Neural progenitor cell (in vitro differentiated cells): ENCODE results near the gene MEPCE. TPM values are rescaled to one million over a fixed set of nuclear protein-coding genes. Genes with fewer than 3 reads are reported as not detected.
A peak's percentile ranks its signal among the peaks of the same experiment; 100 is the strongest.

ENCODE experiments used
- DNase-seq: peaks from one replicate; pipeline ENCODE4 v3.0.0-alpha.2; 2016; ENCODE audit warnings: low spot score
- H2AFZ ChIP-seq: fragments of 200-600 bp; sonication (generic); replicated peaks from 2 replicates; pipeline ENCODE4 v1.6.1; 2016; ENCODE audit warnings: antibody characterized with exemption
- H3F3A ChIP-seq: fragments of 200-600 bp; sonication (generic); 2 replicates; pipeline ENCODE4 v1.6.1; 2016; ENCODE audit warnings: antibody characterized with exemption, low read depth
- H3K27ac ChIP-seq: fragments of 200-600 bp; sonication (generic); 2 replicates; pipeline ENCODE4 v1.5.1; 2016; ENCODE audit warnings: mild to moderate bottlenecking
- H3K27me3 ChIP-seq: fragments of 200-600 bp; sonication (generic); 2 replicates; pipeline ENCODE4 v1.6.1; 2016; ENCODE audit warnings: mild to moderate bottlenecking, moderate library complexity
- H3K36me3 ChIP-seq: fragments of 200-600 bp; sonication (generic); 2 replicates; pipeline ENCODE4 v1.5.1; 2016
- H3K4me1 ChIP-seq: fragments of 200-600 bp; sonication (generic); 2 replicates; pipeline ENCODE4 v1.6.1; 2016; ENCODE audit warnings: mixed run types
- H3K4me2 ChIP-seq: fragments of 200-600 bp; sonication (generic); 2 replicates; pipeline ENCODE4 v1.6.1; 2016
- H3K4me3 ChIP-seq: fragments of 200-600 bp; sonication (generic); 2 replicates; pipeline ENCODE4 v1.5.1; 2016
- H3K79me2 ChIP-seq: fragments of 200-600 bp; sonication (generic); 2 replicates; pipeline ENCODE4 v1.6.1; 2016; ENCODE audit warnings: low read depth
- H3K9ac ChIP-seq: fragments of 200-600 bp; sonication (generic); 2 replicates; pipeline ENCODE4 v1.6.1; 2016
- H3K9me3 ChIP-seq: fragments of 200-600 bp; sonication (generic); 2 replicates; pipeline ENCODE4 v1.5.1; 2016; ENCODE audit warnings: low read depth
- H4K20me1 ChIP-seq: fragments of 200-600 bp; sonication (generic); 2 replicates; pipeline ENCODE4 v1.6.1; 2016; ENCODE audit warnings: low read depth
- H3K27ac Mint-ChIP-seq: 3 replicates; pipeline ENCODE4 v1.8.0; 2021; ENCODE audit warnings: mixed read lengths
- H3K27me3 Mint-ChIP-seq: 2 replicates; pipeline ENCODE4 v1.8.0; 2022; ENCODE audit warnings: low read depth, mild to moderate bottlenecking, inconsistent platforms, moderate library complexity, mixed read lengths; ENCODE audit not compliant: insufficient read depth
- H3K36me3 Mint-ChIP-seq: 3 replicates; pipeline ENCODE4 v1.8.0; 2021; ENCODE audit warnings: mixed read lengths
- H3K4me1 Mint-ChIP-seq: 3 replicates; pipeline ENCODE4 v1.8.0; 2021; ENCODE audit warnings: mixed read lengths
- H3K4me3 Mint-ChIP-seq: 3 replicates; pipeline ENCODE4 v1.8.0; 2021; ENCODE audit warnings: mild to moderate bottlenecking, moderate library complexity, mixed read lengths
- H3K9me3 Mint-ChIP-seq: 3 replicates; pipeline ENCODE4 v1.8.0; 2020; ENCODE audit warnings: mixed read lengths
- EZH2 ChIP-seq: fragments of 200-600 bp; sonication (generic); IDR thresholded peaks from 2 replicates; pipeline ENCODE4 v1.6.1; 2017; ENCODE audit warnings: antibody characterized with exemption, mild to moderate bottlenecking, moderate library complexity
- EZH2phosphoT487 ChIP-seq: fragments of 200-600 bp; sonication (generic); IDR thresholded peaks from 2 replicates; pipeline ENCODE4 v1.6.1; 2017; ENCODE audit warnings: antibody characterized with exemption
- total RNA-seq: library from RNA; depleted of rRNA; stranded (reverse); fragments of >200 nt; gene quantifications from 2 replicates; pipeline ENCODE4 v1.2.3, GENCODE V29; 2015; ENCODE audit warnings: low replicate concordance
- TF ChIP-seq, protein P1 (sequence below): fragments of 200-600 bp; sonication (generic); IDR thresholded peaks from 2 replicates; pipeline ENCODE4 v1.5.1; 2017; ENCODE audit warnings: antibody characterized with exemption, mild to moderate bottlenecking

Gene MEPCE
- total RNA-seq, 1 donor from 2014 or later: 16.4 TPM

DNA sequence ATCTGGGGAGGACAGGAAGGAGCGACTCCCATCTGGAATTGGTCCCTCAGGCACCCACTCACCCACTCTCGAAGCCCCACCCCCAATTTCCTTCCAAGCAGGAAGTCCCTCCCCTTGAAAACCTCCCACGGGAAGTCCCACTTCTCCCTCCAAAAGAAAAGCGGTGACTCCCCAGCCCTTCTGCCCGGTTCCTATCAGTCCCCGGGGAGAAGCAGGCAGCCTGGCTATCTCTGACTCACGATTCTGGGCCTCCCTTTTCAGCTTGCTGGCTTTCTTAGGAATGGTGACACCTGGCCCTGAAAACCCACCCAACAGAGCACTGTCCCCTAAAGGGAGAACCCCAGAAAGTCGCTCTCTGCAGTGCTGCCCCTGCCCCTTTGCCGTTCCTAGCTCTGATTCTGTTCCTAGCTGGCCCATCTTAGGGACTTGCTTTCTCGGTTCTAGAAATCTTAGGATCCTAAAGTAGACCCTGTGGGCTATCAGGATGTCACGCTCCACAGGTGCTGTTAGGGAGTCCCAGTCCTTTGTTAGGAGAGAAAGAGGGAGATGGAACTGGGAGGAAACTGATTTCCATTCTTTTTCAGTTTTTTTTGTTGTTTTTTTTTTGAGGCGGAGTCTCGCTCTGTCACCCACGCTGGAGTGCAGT lies 43.3 kb downstream of the MEPCE start:
- no peaks in the 10 kb centered on the region for H3F3A ChIP-seq
- H3K27me3 ChIP-seq: no peaks in the 10 kb centered on the region
- peaks cover 16% of the 10 kb centered on the region for H3K4me1 ChIP-seq
- no peak overlapping the region for H3K27ac ChIP-seq
- H4K20me1 ChIP-seq: peaks cover 9% of the 10 kb centered on the region
- DNase-seq: no peak
- Mint-ChIP-seq H3K27ac (peak overlapping the region; percentile 47), H3K36me3 (no peaks in the 10 kb centered on the region), H3K9me3 (no peaks in the 10 kb centered on the region), H3K4me3 (no peak overlapping the region), H3K27me3 (peaks cover 4% of the 10 kb centered on the region), H3K4me1 (peaks cover 29% of the 10 kb centered on the region)
- TF ChIP-seq EZH2phosphoT487 (no peak), EZH2 (no peak)
- TF ChIP-seq, protein P1, sequence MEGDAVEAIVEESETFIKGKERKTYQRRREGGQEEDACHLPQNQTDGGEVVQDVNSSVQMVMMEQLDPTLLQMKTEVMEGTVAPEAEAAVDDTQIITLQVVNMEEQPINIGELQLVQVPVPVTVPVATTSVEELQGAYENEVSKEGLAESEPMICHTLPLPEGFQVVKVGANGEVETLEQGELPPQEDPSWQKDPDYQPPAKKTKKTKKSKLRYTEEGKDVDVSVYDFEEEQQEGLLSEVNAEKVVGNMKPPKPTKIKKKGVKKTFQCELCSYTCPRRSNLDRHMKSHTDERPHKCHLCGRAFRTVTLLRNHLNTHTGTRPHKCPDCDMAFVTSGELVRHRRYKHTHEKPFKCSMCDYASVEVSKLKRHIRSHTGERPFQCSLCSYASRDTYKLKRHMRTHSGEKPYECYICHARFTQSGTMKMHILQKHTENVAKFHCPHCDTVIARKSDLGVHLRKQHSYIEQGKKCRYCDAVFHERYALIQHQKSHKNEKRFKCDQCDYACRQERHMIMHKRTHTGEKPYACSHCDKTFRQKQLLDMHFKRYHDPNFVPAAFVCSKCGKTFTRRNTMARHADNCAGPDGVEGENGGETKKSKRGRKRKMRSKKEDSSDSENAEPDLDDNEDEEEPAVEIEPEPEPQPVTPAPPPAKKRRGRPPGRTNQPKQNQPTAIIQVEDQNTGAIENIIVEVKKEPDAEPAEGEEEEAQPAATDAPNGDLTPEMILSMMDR: no peak
- no peak overlapping the region for H3K4me3 ChIP-seq
- H3K9ac ChIP-seq: no peak overlapping the region
- H3K79me2 ChIP-seq: peaks cover 6% of the 10 kb centered on the region
- no peaks in the 10 kb centered on the region for H3K36me3 ChIP-seq
- no peak overlapping the region for H2AFZ ChIP-seq
- no peak overlapping the region for H3K4me2 ChIP-seq
- H3K9me3 ChIP-seq: no peaks in the 10 kb centered on the region

DNA sequence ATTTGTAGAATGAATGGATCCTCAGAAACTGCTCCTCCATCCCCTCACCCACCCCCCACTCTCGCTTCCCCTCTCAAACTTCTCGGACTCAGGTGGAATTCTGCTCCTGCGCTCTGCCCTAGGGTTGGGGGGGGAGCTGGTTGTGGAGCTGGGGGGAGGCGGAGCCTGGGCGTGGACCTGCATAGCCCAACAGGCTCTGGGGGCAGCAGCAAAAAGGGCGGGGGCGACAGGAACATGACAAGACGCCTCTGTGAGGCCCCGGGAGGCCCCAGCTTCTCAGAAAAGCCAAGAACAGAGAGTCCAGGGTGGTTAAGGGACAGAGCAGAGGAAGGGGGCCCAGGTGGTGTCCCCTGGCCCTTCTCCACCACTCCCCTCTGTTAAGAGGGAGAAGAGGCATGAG lies 45.9 kb downstream of the MEPCE start:
- H3K27me3 Mint-ChIP-seq: peaks cover 4% of the 10 kb centered on the region
- H3K36me3 Mint-ChIP-seq: no peaks in the 10 kb centered on the region
- Histone ChIP-seq H3K27ac (no peak overlapping the region), H3K79me2 (peaks cover 14% of the 10 kb centered on the region), H3K9me3 (no peaks in the 10 kb centered on the region), H3K4me2 (peak overlapping the region; percentile 6), H3K36me3 (no peaks in the 10 kb centered on the region), H3K4me1 (peaks cover 16% of the 10 kb centered on the region), H3F3A (peaks cover 14% of the 10 kb centered on the region), H3K27me3 (no peaks in the 10 kb centered on the region), H4K20me1 (peaks cover 6% of the 10 kb centered on the region), H3K4me3 (no peak overlapping the region), H2AFZ (no peak overlapping the region), H3K9ac (no peak overlapping the region)
- TF ChIP-seq EZH2 (no peak), EZH2phosphoT487 (no peak)
- TF ChIP-seq, protein P1: no peak
- H3K9me3 Mint-ChIP-seq: no peaks in the 10 kb centered on the region
- peak overlapping the region; percentile 77 for H3K4me3 Mint-ChIP-seq
- no peak for DNase-seq
- no peak overlapping the region for H3K27ac Mint-ChIP-seq
- H3K4me1 Mint-ChIP-seq: peaks cover 28% of the 10 kb centered on the region

DNA sequence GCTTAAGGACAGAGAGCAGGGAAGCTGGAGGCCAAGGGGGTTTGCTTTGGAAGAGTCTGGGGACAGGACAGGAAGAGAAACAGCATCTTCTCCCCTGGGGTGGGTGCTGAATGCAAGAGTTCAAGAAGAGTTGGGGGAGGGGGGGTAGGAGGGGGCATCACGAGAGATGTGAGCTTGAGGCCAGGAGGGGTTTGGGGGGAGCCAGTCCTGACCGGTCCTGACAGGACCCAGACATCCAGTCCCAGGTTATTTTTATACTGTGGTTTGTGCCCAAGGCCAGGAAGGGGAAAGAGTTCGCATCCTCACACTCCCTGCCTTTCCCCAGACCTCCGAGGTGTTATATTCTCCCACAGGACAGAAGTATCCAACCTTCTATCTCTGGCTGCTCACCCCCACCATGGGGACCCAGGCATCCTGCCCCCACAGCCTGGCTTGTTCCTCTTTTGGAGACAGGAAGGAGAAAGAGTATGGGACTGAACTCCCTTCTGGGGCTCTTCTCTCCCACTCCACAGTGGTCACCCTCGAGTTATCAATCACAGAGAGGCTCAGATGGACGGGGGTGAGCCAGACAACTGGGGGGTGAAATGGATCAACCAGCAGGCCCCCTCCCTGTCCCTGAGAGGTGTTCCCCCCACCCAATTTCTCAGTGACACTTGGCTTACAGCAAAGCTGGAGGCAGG lies 46.6 kb downstream of the MEPCE start:
- H3K9ac ChIP-seq: no peak overlapping the region
- H3K27ac ChIP-seq: no peak overlapping the region
- H3K4me1 ChIP-seq: peaks cover 16% of the 10 kb centered on the region
- Mint-ChIP-seq H3K27me3 (peaks cover 4% of the 10 kb centered on the region), H3K27ac (peak overlapping the region; percentile 13), H3K9me3 (no peaks in the 10 kb centered on the region), H3K36me3 (no peaks in the 10 kb centered on the region), H3K4me3 (peak overlapping the region; percentile 77), H3K4me1 (peaks cover 28% of the 10 kb centered on the region)
- H3K4me3 ChIP-seq: no peak overlapping the region
- H3K79me2 ChIP-seq: peaks cover 14% of the 10 kb centered on the region
- peak overlapping the region; percentile 22 for H3K4me2 ChIP-seq
- peaks cover 14% of the 10 kb centered on the region for H3F3A ChIP-seq
- TF ChIP-seq EZH2: no peak
- TF ChIP-seq, protein P1: no peak
- TF ChIP-seq EZH2phosphoT487: no peak
- no peak for DNase-seq
- H4K20me1 ChIP-seq: peaks cover 6% of the 10 kb centered on the region
- H3K27me3 ChIP-seq: no peaks in the 10 kb centered on the region
- no peaks in the 10 kb centered on the region for H3K36me3 ChIP-seq
- no peak overlapping the region for H2AFZ ChIP-seq
- H3K9me3 ChIP-seq: no peaks in the 10 kb centered on the region
